GM06990 (cell line): Measurements from ENCODE around the gene FGF4.

ENCODE experiments used
- DNase-seq: peaks from one replicate; pipeline ENCODE4 v3.0.0-alpha.2; 2011; ENCODE audit not compliant: insufficient read length; ENCODE audit errors: extremely low read depth
- H3K27me3 ChIP-seq: replicated peaks from 2 replicates; pipeline ENCODE4 v1.6.0; 2011; ENCODE audit warnings: low read length; ENCODE audit not compliant: control insufficient read depth, insufficient read depth
- H3K36me3 ChIP-seq: 2 replicates; pipeline ENCODE4 v1.5.1; 2011; ENCODE audit warnings: low read length; ENCODE audit not compliant: control insufficient read depth, insufficient read depth
- H3K4me3 ChIP-seq: replicated peaks from 2 replicates; pipeline ENCODE4 v1.5.1; 2011; ENCODE audit warnings: low read depth, mild to moderate bottlenecking, control low read depth, low read length
- TF ChIP-seq, protein P1 (sequence below): IDR thresholded peaks from 2 replicates; pipeline ENCODE4 v1.5.1; 2011; ENCODE audit warnings: low read length, control low read depth, mild to moderate bottlenecking, inconsistent platforms; ENCODE audit not compliant: insufficient read depth, poor library complexity, severe bottlenecking

The FGF4 gene

DNA sequence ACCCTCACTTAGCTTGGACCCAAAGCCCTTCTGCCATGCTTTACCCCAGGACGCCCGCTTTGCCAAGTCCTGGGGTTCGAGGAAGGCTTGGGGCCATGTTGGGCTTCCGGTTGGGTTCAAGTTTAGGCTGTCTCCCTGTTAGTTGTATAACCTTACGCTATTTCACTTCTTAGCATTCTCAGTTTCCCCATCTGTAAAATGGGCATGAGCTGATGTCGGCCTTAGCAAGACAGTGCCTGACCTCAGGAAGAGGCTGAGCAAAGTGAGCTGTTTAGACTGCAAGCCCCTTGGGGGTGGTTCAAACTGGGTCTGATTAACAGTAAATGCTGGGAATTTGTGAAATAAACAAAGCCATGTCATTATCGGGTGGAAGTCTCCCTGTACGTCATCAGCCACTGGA lies 3.2 kb upstream of the FGF4 start:
- no peak for DNase-seq
- Histone ChIP-seq H3K27me3 (no peaks in the 10 kb centered on the region; the same call in 1 of the 2 replicates), H3K36me3 (no peaks in the 10 kb centered on the region), H3K4me3 (no peak overlapping the region)
- TF ChIP-seq, protein P1, sequence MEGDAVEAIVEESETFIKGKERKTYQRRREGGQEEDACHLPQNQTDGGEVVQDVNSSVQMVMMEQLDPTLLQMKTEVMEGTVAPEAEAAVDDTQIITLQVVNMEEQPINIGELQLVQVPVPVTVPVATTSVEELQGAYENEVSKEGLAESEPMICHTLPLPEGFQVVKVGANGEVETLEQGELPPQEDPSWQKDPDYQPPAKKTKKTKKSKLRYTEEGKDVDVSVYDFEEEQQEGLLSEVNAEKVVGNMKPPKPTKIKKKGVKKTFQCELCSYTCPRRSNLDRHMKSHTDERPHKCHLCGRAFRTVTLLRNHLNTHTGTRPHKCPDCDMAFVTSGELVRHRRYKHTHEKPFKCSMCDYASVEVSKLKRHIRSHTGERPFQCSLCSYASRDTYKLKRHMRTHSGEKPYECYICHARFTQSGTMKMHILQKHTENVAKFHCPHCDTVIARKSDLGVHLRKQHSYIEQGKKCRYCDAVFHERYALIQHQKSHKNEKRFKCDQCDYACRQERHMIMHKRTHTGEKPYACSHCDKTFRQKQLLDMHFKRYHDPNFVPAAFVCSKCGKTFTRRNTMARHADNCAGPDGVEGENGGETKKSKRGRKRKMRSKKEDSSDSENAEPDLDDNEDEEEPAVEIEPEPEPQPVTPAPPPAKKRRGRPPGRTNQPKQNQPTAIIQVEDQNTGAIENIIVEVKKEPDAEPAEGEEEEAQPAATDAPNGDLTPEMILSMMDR: no peak

DNA sequence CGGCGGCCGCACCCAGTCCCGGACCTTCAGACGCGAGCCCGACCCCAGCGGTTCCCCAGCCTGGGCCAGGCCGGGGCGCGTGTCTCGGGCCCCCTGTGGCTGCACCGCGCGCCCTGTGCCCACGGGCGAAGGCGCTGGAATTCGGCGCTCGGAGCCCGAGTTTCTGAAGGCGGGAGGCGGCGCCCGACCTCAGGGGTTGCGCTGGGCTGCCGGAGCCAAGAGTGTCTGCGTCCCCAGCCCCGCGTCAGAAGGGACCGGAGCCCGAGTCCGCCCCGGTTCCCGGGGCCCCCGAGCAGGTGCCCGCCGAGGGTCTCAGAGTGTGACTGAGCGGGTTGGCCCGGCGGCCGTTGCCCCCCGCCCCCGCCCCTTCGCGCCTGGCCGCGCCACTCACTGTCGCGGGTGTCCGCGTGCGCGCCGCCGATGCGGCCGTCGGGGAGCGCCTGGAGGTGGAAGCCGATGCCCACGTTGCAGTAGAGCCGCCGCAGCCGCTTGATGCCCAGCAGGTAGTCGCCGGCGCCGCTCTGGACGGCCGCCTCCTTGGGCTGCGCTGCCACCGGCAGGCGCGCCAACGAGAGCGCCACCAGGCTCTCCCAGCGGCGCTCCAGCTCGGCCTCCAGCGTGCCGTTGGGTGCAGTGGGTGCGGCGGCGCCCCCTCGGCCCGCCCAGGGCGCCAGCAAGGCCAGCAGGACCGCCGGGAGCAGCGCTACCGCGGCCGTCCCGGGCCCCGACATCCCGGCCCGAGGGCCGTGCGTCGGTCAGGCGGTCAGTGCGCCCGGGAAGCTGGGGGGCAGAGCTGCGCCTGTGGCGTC lies 583 bp downstream of the FGF4 start:
- TF ChIP-seq, protein P1: no peak
- Histone ChIP-seq H3K27me3 (no peaks in the 10 kb centered on the region; the same call in 1 of the 2 replicates), H3K4me3 (no peak overlapping the region), H3K36me3 (no peaks in the 10 kb centered on the region)
- no peak for DNase-seq

DNA sequence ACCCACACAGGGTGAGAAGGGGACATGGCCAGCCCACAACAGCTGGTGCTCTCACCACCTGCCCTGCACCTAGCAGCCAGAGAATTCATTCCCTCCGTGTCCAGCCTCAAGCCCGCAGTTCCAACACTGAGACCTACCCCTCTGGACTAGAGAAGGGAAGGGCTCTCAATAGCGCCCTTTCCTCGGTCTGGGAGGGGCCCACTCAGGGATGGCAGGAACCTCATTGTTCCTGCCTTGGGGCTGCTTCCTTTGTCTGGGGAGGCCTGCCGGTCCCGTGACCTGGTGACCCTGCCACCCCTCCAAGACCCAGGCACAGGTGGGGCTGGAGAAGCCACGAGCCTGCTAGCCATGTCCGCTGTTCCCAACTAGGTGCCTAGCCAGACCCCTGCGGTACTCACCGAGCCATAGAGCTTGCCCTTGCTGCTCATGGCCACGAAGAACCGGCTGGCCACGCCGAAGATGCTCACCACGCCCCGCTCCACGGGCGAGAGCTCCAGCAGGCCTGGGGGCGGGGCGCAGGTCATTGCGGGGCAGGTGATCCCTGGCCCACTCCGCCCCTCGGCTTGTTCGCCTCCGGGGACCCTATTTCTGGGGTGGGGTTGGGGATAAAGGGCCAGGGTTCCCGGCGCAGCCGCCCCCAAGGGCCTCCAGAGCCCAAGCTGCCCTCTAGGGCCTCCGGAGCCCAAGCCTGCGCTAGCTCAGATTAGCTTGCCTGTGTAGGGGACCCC lies 1.4 kb downstream of the FGF4 start:
- no peaks in the 10 kb centered on the region; the same call in 1 of the 2 replicates for H3K27me3 ChIP-seq
- no peak for DNase-seq

DNA sequence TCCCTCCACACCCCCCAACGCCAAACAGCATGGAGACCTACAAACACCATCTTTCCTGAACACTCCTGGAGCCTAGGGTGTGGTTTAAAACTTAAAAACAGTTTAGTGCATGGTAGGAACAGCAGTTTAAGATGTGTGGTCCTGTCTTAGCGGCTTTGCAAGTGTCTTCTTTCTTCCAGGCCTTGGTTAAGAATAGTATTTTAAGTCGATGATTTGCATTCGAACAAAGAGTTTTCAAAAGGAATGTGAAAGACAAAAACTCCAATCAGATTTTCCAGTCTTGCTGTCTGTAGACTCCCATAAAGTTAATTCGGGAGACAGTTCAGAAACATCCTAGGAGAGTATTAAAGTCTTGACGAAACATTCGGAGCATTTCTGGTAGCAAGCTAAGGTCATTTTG lies 3.7 kb downstream of the FGF4 start:
- Histone ChIP-seq H3K4me3 (no peak overlapping the region), H3K36me3 (no peaks in the 10 kb centered on the region), H3K27me3 (no peaks in the 10 kb centered on the region; the same call in 1 of the 2 replicates)
- no peak for DNase-seq
- TF ChIP-seq, protein P1: no peak

More for the DNA sequence above, 1.4 kb downstream of the FGF4 start:
- TF ChIP-seq, protein P1: no peak
- no peaks in the 10 kb centered on the region for H3K36me3 ChIP-seq
- no peak overlapping the region for H3K4me3 ChIP-seq

DNA sequence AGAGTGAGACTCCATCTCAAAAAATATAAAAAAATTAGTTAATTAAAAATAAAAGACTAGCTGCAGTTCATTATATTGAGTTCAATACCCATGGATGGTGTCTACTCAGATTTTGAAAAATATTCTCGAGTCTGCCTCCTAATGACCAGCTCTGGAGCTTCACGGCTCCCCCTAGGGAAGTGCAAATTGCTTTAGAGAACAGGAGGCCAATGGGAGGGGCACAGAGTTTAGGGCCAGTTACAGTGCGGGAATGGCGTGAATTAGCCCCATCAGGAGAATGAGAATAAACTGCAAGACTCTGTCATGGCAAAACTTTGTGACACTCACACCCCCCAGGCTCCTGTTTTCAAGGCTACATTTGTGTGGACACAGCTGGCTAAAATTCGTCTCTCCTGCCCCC lies 4.6 kb downstream of the FGF4 start:
- H3K27me3 ChIP-seq: no peaks in the 10 kb centered on the region; the same call in 1 of the 2 replicates

More for the DNA sequence above, 4.6 kb downstream of the FGF4 start:
- no peak for DNase-seq
- H3K36me3 ChIP-seq: no peaks in the 10 kb centered on the region
- no peak overlapping the region for H3K4me3 ChIP-seq
- TF ChIP-seq, protein P1: no peak
